ENCODE data around the gene VBP1. TPM values are rescaled to one million over a fixed set of nuclear protein-coding genes. Genes with fewer than 3 reads are reported as not detected.
"Not testable (repeated sequence)": the region's sequence is repeated elsewhere in the genome, so short reads cannot be mapped to it uniquely, and the experiment has no call there.

VBP1 gene
- total RNA-seq, 1 donor from 2014 or later, result 50.8 TPM

DNA sequence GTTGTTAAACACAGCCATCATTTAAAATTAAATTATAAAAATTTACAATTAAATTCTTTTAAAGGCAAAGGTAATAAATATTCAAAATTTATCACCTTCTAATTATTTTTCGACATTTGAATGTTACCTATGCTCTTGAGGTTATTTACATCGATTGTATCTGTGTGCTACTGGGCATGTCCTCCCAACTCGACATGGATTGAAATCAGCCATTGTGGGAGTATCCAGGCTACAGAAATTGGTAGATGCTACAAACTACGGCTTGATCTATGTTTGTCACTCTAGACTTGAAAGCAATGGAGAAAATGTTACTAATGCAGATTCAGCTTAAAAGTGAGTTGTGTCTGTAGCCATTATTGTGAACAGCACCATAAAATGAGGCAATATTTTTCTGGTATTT lies 2.5 kb upstream of the VBP1 start:
- no peak overlapping the region for H3K27ac Mint-ChIP-seq
- H3K4me3 Mint-ChIP-seq (ENCODE audit: low read depth), result no peak overlapping the region
- peaks cover 7% of the 10 kb centered on the region for H3K4me1 Mint-ChIP-seq (ENCODE audit: low read depth)
- H3K36me3 Mint-ChIP-seq (ENCODE audit: insufficient read depth), result no peaks in the 10 kb centered on the region
- TF ChIP-seq, protein P1, sequence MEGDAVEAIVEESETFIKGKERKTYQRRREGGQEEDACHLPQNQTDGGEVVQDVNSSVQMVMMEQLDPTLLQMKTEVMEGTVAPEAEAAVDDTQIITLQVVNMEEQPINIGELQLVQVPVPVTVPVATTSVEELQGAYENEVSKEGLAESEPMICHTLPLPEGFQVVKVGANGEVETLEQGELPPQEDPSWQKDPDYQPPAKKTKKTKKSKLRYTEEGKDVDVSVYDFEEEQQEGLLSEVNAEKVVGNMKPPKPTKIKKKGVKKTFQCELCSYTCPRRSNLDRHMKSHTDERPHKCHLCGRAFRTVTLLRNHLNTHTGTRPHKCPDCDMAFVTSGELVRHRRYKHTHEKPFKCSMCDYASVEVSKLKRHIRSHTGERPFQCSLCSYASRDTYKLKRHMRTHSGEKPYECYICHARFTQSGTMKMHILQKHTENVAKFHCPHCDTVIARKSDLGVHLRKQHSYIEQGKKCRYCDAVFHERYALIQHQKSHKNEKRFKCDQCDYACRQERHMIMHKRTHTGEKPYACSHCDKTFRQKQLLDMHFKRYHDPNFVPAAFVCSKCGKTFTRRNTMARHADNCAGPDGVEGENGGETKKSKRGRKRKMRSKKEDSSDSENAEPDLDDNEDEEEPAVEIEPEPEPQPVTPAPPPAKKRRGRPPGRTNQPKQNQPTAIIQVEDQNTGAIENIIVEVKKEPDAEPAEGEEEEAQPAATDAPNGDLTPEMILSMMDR (IDR thresholded peaks at IDR 0.05; ENCODE audit: unreplicated experiment), result no peak
- peaks cover 9% of the 10 kb centered on the region for H3K9me3 Mint-ChIP-seq (ENCODE audit: low read depth)
- DNase-seq (ENCODE audit: low spot score, unreplicated experiment), result no peak
- H3K27me3 Mint-ChIP-seq, result no peaks in the 10 kb centered on the region

DNA sequence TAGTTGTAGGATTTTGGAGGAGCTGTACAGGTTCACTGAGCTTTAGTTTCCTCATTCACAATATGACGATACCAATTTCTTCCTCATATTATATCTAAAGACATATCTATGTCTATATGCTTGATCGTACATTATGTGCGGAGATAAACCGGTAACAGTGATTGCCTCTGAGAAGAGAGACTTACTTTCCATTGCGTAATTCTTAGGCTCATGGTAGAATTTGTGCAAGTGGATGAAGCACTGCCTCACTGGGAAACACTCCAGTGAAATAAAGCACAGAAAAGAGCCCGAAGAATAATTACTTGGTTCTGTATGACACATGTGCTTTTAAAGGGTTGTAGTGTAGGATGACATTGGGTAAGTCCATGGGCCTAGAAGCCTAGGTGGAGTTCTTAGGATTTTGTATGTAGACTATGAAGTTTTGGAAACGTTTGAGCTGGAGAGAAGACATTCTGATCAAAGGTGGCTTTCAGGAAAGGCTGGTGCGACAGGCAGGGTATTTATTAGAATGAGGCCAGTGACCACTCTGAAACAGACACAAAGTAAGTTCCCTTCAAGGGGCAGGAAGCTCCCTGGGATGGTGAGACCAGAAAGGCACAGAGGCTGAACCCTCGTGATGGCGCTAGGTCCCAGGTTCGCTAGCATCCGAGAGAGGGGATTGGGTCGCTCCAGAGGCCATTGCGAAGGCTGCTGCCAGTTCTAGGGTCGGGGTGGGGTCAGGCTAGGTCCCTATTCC lies 649 bp upstream of the VBP1 start:
- Mint-ChIP-seq H3K4me1 (ENCODE audit: low read depth) (peaks cover 7% of the 10 kb centered on the region), H3K27me3 (no peaks in the 10 kb centered on the region), H3K9me3 (ENCODE audit: low read depth) (peaks cover 4% of the 10 kb centered on the region), H3K4me3 (ENCODE audit: low read depth) (peak overlapping the region; percentile 81), H3K36me3 (ENCODE audit: insufficient read depth) (peaks cover 2% of the 10 kb centered on the region), H3K27ac (peak overlapping the region; percentile 92)
- no peak for DNase-seq (ENCODE audit: low spot score, unreplicated experiment)
- TF ChIP-seq, protein P1 (IDR thresholded peaks at IDR 0.05; ENCODE audit: unreplicated experiment), result no peak

DNA sequence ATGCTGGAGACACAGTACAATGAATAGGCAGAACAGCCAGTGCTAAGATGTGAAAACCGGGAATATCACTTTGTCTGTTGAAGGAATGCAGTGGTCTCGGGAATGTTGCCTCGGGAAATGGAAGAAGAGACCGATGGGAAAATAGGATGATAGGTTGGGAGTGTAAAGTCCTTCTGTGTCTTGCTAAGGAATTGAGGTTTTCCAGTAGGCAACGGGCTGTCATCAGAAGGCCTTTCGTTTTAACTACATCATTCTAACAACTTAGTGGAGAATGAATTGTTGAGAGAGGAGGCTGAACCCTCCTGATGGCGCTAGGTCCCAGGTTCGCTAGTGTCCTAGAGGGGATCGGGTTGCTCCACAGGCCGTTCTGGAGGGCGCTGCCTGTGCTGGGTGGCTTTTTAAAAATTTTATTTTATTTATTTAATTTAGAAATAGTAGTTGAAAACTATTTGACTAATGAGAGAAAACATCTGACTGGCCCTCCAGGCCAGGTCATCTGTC lies 730 bp downstream of the VBP1 start:
- H3K9me3 Mint-ChIP-seq (ENCODE audit: low read depth), result peaks cover 10% of the 10 kb centered on the region
- H3K27ac Mint-ChIP-seq, result peak overlapping the region; percentile 92
- peaks cover 7% of the 10 kb centered on the region for H3K4me1 Mint-ChIP-seq (ENCODE audit: low read depth)
- TF ChIP-seq, protein P1 (IDR thresholded peaks at IDR 0.05; ENCODE audit: unreplicated experiment), result no peak
- DNase-seq (ENCODE audit: low spot score, unreplicated experiment), result no peak
- peaks cover 11% of the 10 kb centered on the region for H3K36me3 Mint-ChIP-seq (ENCODE audit: insufficient read depth)
- peak overlapping the region; percentile 81 for H3K4me3 Mint-ChIP-seq (ENCODE audit: low read depth)
- no peaks in the 10 kb centered on the region for H3K27me3 Mint-ChIP-seq

DNA sequence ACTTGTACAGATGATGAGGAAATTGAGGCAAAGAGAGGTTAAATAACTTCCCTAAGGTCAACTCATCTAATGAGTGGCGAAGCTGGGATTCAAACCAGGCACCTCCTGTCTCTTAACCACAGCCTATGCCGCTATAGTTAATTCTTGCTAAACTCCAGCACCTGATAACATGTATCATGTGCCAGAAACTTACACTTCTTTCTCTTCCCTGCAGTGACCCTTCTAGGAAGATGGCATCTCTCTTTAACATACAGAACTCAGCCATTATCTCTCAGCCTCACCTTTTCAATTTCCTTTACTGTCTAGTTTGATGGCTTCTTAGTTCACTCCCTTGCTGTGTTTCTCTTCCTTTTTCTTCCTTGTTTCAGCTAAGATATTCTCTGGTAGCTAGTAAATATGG lies 2.5 kb downstream of the VBP1 start:
- no peaks in the 10 kb centered on the region for H3K27me3 Mint-ChIP-seq
- H3K4me3 Mint-ChIP-seq (ENCODE audit: low read depth), result no peak overlapping the region
- peaks cover 21% of the 10 kb centered on the region for H3K36me3 Mint-ChIP-seq (ENCODE audit: insufficient read depth)
- peaks cover 7% of the 10 kb centered on the region for H3K4me1 Mint-ChIP-seq (ENCODE audit: low read depth)
- TF ChIP-seq, protein P1 (IDR thresholded peaks at IDR 0.05; ENCODE audit: unreplicated experiment), result no peak
- no peak overlapping the region for H3K27ac Mint-ChIP-seq
- peaks cover 19% of the 10 kb centered on the region for H3K9me3 Mint-ChIP-seq (ENCODE audit: low read depth)
- DNase-seq (ENCODE audit: low spot score, unreplicated experiment), result no peak

DNA sequence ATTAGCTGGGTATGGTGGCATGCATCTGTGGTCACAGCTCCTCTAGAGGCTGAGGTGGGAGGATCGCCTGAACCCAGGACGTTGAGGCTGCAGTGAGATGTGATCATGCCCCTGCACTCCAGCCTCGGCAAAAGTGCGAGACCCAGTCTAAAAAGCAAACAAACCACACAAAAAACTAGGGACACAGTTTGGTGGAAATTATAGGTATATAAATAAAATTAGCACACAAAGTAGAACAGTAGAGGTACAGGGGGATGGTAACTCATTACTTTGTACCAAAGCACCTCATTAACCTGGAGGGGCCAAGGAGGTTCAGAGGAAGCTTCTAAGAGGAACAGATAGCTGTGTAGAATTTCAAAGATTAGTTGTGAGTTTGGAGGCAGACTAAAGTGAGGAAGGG lies 5.1 kb downstream of the VBP1 start:
- peaks cover 30% of the 10 kb centered on the region for H3K36me3 Mint-ChIP-seq (ENCODE audit: insufficient read depth)
- TF ChIP-seq, protein P1 (IDR thresholded peaks at IDR 0.05; ENCODE audit: unreplicated experiment), result no peak
- no peaks in the 10 kb centered on the region for H3K27me3 Mint-ChIP-seq
- peaks cover 25% of the 10 kb centered on the region for H3K9me3 Mint-ChIP-seq (ENCODE audit: low read depth)
- H3K27ac Mint-ChIP-seq, result no peak overlapping the region
- H3K4me3 Mint-ChIP-seq (ENCODE audit: low read depth), result no peak overlapping the region
- H3K4me1 Mint-ChIP-seq (ENCODE audit: low read depth), result peaks cover 7% of the 10 kb centered on the region
- no peak for DNase-seq (ENCODE audit: low spot score, unreplicated experiment)

DNA sequence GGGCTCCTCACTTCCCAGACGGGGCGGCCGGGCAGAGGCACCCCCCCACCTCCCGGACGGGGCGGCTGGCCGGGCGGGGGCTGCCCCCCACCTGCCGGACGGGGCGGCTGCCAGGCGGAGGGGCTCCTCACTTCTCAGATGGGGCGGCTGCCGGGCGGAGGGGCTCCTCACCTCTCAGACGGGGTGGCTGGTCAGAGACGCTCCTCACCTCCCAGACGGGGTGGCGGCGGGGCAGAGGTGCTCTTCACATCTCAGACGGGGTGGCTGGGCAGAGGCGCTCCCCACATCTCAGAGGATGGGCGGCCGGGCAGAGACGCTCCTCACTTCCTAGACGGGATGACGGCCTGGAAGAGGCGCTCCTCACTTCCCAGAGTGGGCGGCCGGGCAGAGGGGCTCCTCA lies 7.5 kb downstream of the VBP1 start:
- H3K27me3 Mint-ChIP-seq; H3K4me1 Mint-ChIP-seq (ENCODE audit: low read depth); H3K27ac Mint-ChIP-seq; DNase-seq (ENCODE audit: low spot score, unreplicated experiment); H3K4me3 Mint-ChIP-seq (ENCODE audit: low read depth): not testable (repeated sequence)
- Mint-ChIP-seq H3K36me3 (ENCODE audit: insufficient read depth) (peaks cover 30% of the 10 kb centered on the region), H3K9me3 (ENCODE audit: low read depth) (peaks cover 25% of the 10 kb centered on the region)

Data from progenitor cell of endocrine pancreas (in vitro differentiated cells).